ENCODE data around the gene RAI1. TPM values are rescaled to one million over a fixed set of nuclear protein-coding genes. Genes with fewer than 3 reads are reported as not detected.

Gene RAI1
- total and polyA plus RNA-seq, 10 of the 15 experiments (the other 5 are each of a cell fraction or from before 2014, with no cell fraction given), result 0.66 to 37.7 (median 6.0) TPM

GRCh38 chr17:17691468-17692263 lies 10.4 kb downstream of the RAI1 start (continued):
- TF ChIP-seq CHD4 (IDR thresholded peaks at IDR 0.05) (no peak), NR2F1 (conservative IDR thresholded peaks at IDR 0.05) (peak; percentile 86), ATF3 (IDR thresholded peaks at IDR 0.05; ENCODE audit: borderline replicate concordance, extremely low read depth, low read depth, low read length) (no peak), NRF1 (conservative IDR thresholded peaks at IDR 0.05; ENCODE audit: low read depth, low read length) (no peak), NFIC (IDR thresholded peaks at IDR 0.05; ENCODE audit: low read depth, low read length) (peak; percentile 76; the same call in 1 of the 2 replicates), PBX3 (IDR thresholded peaks at IDR 0.05; ENCODE audit: insufficient replicate concordance, low read depth, low read length) (no peak), KDM1A (IDR thresholded peaks at IDR 0.05; ENCODE audit: borderline replicate concordance) (no peak), E2F4 (IDR thresholded peaks at IDR 0.05; ENCODE audit: low read depth, low read length) (no peak), POLR2AphosphoS5 (IDR thresholded peaks at IDR 0.05; ENCODE audit: low read length) (peak; percentile 45; the same call in 1 of the 2 replicates), MXI1 (IDR thresholded peaks at IDR 0.05; ENCODE audit: low read depth, low read length) (no peak), PRDM15 (CRISPR knock-in tag; IDR thresholded peaks at IDR 0.05) (no peak), CEBPB (IDR thresholded peaks at IDR 0.05; ENCODE audit: borderline replicate concordance in 1 of 2, low read depth in 2 of 2, low read length in 2 of 2) (no peak), NBN (IDR thresholded peaks at IDR 0.05) (peak; percentile 64; the same call in 1 of the 2 replicates), EP300 (IDR thresholded peaks at IDR 0.05; ENCODE audit: borderline replicate concordance in 1 of 2, control insufficient read depth in 1 of 2, low read depth in 2 of 2, low read length in 2 of 2) (peak; percentile 80 to 87; a peak in 3 of 4 replicates), HSF1 (IDR thresholded peaks at IDR 0.05; ENCODE audit: low read depth, low read length) (no peak), MYB (IDR thresholded peaks at IDR 0.05; ENCODE audit: borderline replicate concordance, low read depth, low read length) (peak; percentile 65; the same call in 1 of the 2 replicates), TAF1 (IDR thresholded peaks at IDR 0.05; ENCODE audit: borderline replicate concordance, low read depth, low read length) (no peak; the same call in 1 of the 2 replicates), TCF7 (IDR thresholded peaks at IDR 0.05; ENCODE audit: borderline replicate concordance) (no peak), PAX5 (IDR thresholded peaks at IDR 0.05; ENCODE audit: borderline replicate concordance, low read depth, low read length) (peak; percentile 64; the same call in 1 of the 2 replicates), SREBF1 (IDR thresholded peaks at IDR 0.05; ENCODE audit: low read length) (no peak), HCFC1 (IDR thresholded peaks at IDR 0.05; ENCODE audit: low read length) (no peak)
